Liver (tissue), 9 donors: ENCODE results near the gene SCGB1D4. TPM values are rescaled to one million over a fixed set of nuclear protein-coding genes. Genes with fewer than 3 reads are reported as not detected.
A peak's percentile ranks its signal among the peaks of the same experiment; 100 is the strongest.

ENCODE experiments used
- DNase-seq: peaks from one replicate; pipeline ENCODE4 v3.0.0-alpha.2; 2017; ENCODE audit warnings: low spot score
- H3K27ac ChIP-seq, 2 donors: one replicate each; pipeline ENCODE4 v1.7.0; 2013; ENCODE audit warnings: inconsistent platforms in 2 of 2, low read length in 2 of 2, control low read depth in 1 of 2, low read depth in 1 of 2, mild to moderate bottlenecking in 1 of 2
- H3K27me3 ChIP-seq, 4 donors: one replicate each; pipeline versions ENCODE4 v1.6.1 to v1.7.0; 2013; ENCODE audit warnings: low read length in 3 of 4, inconsistent platforms in 1 of 4, mild to moderate bottlenecking in 1 of 4, moderate library complexity in 1 of 4; ENCODE audit not compliant: control insufficient read depth in 4 of 4, insufficient read depth in 4 of 4
- H3K36me3 ChIP-seq, 4 donors: one replicate each; pipeline versions ENCODE4 v1.6.1 to v1.7.0; 2013; ENCODE audit warnings: low read length in 3 of 4, mild to moderate bottlenecking in 3 of 4, low read depth in 1 of 4, moderate library complexity in 1 of 4; ENCODE audit not compliant: control insufficient read depth in 4 of 4, insufficient read depth in 3 of 4
- H3K4me1 ChIP-seq, 4 donors: one replicate each; pipeline versions ENCODE4 v1.6.1 to v1.7.0; 2013; ENCODE audit warnings: low read length in 3 of 4, mild to moderate bottlenecking in 3 of 4, moderate library complexity in 1 of 4; ENCODE audit not compliant: control insufficient read depth in 4 of 4, insufficient read depth in 4 of 4
- H3K4me3 ChIP-seq, 3 donors: one replicate each; pipeline versions ENCODE4 v1.6.1 to v1.7.0; 2013; ENCODE audit warnings: low read length in 3 of 3, control low read depth in 1 of 3, low read depth in 1 of 3, mild to moderate bottlenecking in 1 of 3
- H3K9ac ChIP-seq, 2 donors: one replicate each; pipeline ENCODE4 v1.7.0; 2013; ENCODE audit warnings: low read length in 2 of 2, mild to moderate bottlenecking in 2 of 2, moderate library complexity in 2 of 2, control low read depth in 1 of 2, low read depth in 1 of 2
- H3K9me3 ChIP-seq, 4 donors: one replicate each; pipeline versions ENCODE4 v1.6.1 to v1.7.0; 2013; ENCODE audit warnings: low read length in 3 of 4; ENCODE audit not compliant: control insufficient read depth in 4 of 4
- CTCF ChIP-seq: fragments of 150-350 bp; IDR thresholded peaks from 2 replicates; pipeline ENCODE4 v1.5.1; 2017; ENCODE audit warnings: improper control_type of control experiment, low read depth, low read length; ENCODE audit not compliant: missing input control
- EGR1 ChIP-seq, 2 donors: IDR thresholded peaks; 2 replicates each; pipeline ENCODE4 v1.6.1; 2016 to 2018; ENCODE audit warnings: antibody characterized with exemption in 2 of 2, low read depth in 2 of 2
- FOXA1 ChIP-seq: IDR thresholded peaks from 2 replicates; pipeline ENCODE4 v1.6.1; 2016; ENCODE audit warnings: antibody characterized with exemption
- FOXA2 ChIP-seq: IDR thresholded peaks from 2 replicates; pipeline ENCODE4 v1.6.1; 2016; ENCODE audit warnings: antibody characterized with exemption
- GABPA ChIP-seq, 2 donors: IDR thresholded peaks in 1 of 2; conservative IDR thresholded peaks in 1 of 2; 2 replicates each; pipeline ENCODE4 v1.6.1; 2016; ENCODE audit warnings: antibody characterized with exemption in 2 of 2, mild to moderate bottlenecking in 1 of 2, moderate library complexity in 1 of 2
- HNF4A ChIP-seq, 2 donors: conservative IDR thresholded peaks; 2 replicates each; pipeline ENCODE4 v1.6.1; 2016; ENCODE audit warnings: antibody characterized with exemption in 2 of 2, mild to moderate bottlenecking in 2 of 2
- HNF4G ChIP-seq: IDR thresholded peaks from 2 replicates; pipeline ENCODE4 v1.6.1; 2016; ENCODE audit warnings: antibody characterized with exemption
- MAX ChIP-seq: IDR thresholded peaks from 2 replicates; pipeline ENCODE4 v1.6.1; 2016; ENCODE audit warnings: antibody characterized with exemption
- RAD21 ChIP-seq, 2 donors: IDR thresholded peaks; 2 replicates each; pipeline ENCODE4 v1.6.1; 2016; ENCODE audit warnings: antibody characterized with exemption in 2 of 2, mild to moderate bottlenecking in 2 of 2
- RXRA ChIP-seq, 2 donors: IDR thresholded peaks; 2 replicates each; pipeline ENCODE4 v1.6.1; 2017 to 2018; ENCODE audit warnings: antibody characterized with exemption in 2 of 2, mild to moderate bottlenecking in 1 of 2
- SP1 ChIP-seq: IDR thresholded peaks from 2 replicates; pipeline ENCODE4 v1.6.1; 2018; ENCODE audit warnings: antibody characterized with exemption, mild to moderate bottlenecking
- TAF1 ChIP-seq: conservative IDR thresholded peaks from 2 replicates; pipeline ENCODE4 v1.6.1; 2016; ENCODE audit warnings: antibody characterized with exemption, mild to moderate bottlenecking
- YY1 ChIP-seq: IDR thresholded peaks from 2 replicates; pipeline ENCODE4 v1.6.1; 2016; ENCODE audit warnings: antibody characterized with exemption, mild to moderate bottlenecking
- WGBS: extraction: QIAGEN DNeasy Blood & Tissue Kit; methylation state at CpG from one replicate; pipeline ENCODE4 v1.1.7; 2013; 5-methylcytosine and 5-hydroxymethylcytosine counted together
- polyA plus RNA-seq, 2 donors: library from polyadenylated mRNA; stranded (reverse) in 1 of 2; unstranded in 1 of 2; fragments of 200-250 nt in 1 of 2; fragments of >200 nt in 1 of 2; fragmentation: Nextera tagmentation in 1 of 2; extraction: Ambion mirVana in 1 of 2; gene quantifications; one replicate each; pipeline versions ENCODE4 v1.2.1 to v1.2.3, GENCODE V29; 2013 to 2015
- total RNA-seq, 2 donors: library from RNA; depleted of rRNA; stranded (reverse); fragments of >200 nt; gene quantifications; one replicate each; pipeline ENCODE4 v1.2.3, GENCODE V29; 2014
- TF ChIP-seq, protein P1 (sequence below): IDR thresholded peaks from 2 replicates; pipeline ENCODE4 v1.6.1; 2016; ENCODE audit warnings: antibody characterized with exemption
- TF ChIP-seq, protein P2 (sequence below): IDR thresholded peaks from 2 replicates; pipeline ENCODE4 v1.6.1; 2016; ENCODE audit warnings: antibody characterized with exemption, mild to moderate bottlenecking
- donor health status: healthy.
- donor health status: healthy.
- donor health status: healthy.
- donor health status: healthy.
- donor health status: healthy.

The SCGB1D4 gene
- total and polyA plus RNA-seq, 4 donors, result not detected

DNA sequence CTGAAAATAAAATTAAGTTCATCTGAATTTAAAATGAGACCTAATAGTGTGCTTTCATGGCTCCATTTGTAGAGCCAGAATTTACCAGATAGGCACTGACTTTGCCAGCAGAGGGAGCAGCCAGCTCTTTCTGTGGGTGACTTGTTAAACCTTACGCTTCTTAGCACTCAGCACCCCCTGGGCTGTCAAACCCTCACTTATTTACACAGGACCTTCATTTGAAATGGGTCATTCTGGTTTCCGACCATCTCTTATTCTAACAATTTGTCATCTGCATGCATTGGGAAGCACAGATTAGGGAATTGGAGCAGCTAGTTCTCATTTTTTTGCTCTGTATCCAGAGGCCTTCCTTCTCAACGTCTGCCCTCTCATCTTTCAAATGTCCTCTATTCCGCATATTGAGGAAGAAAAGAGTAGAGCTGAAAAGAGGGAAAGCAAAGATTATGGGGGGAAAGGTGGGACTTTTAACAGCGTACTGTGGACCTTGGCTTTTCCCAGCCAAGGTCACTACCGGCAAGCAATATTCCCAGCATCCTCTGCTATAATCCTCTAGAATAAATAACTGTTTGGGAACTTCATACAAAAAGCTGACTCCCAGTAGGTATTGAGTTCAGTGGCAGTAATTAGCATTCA is 41.5 kb upstream of the SCGB1D4 start:
- Histone ChIP-seq H3K27me3 (no peaks in the 10 kb centered on the region), H3K4me3 (no peak overlapping the region), H3K9ac (no peak overlapping the region), H3K9me3 (no peaks in the 10 kb centered on the region), H3K27ac (no peak overlapping the region), H3K4me1 (peaks cover 0 to 20% (median 8%) of the 10 kb centered on the region in 4 donors), H3K36me3 (no peaks in the 10 kb centered on the region)
- peak; percentile 38 for DNase-seq
- WGBS, result 39% methylated on average over 6 of the region's 6 CpGs
- TF ChIP-seq EGR1 (IDR thresholded peaks at IDR 0.05; ENCODE audit: low read depth in 2 of 2) (no peak), GABPA (IDR thresholded peaks at IDR 0.05 in 1 of 2, conservative IDR thresholded peaks at IDR 0.05 in 1 of 2) (no peak), RAD21 (IDR thresholded peaks at IDR 0.05) (peak; percentile 73 to 80), CTCF (peak; percentile 59), HNF4A (conservative IDR thresholded peaks at IDR 0.05) (peak; percentile 41 to 58)
- TF ChIP-seq, protein P1, sequence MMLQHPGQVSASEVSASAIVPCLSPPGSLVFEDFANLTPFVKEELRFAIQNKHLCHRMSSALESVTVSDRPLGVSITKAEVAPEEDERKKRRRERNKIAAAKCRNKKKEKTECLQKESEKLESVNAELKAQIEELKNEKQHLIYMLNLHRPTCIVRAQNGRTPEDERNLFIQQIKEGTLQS, result no peak

DNA sequence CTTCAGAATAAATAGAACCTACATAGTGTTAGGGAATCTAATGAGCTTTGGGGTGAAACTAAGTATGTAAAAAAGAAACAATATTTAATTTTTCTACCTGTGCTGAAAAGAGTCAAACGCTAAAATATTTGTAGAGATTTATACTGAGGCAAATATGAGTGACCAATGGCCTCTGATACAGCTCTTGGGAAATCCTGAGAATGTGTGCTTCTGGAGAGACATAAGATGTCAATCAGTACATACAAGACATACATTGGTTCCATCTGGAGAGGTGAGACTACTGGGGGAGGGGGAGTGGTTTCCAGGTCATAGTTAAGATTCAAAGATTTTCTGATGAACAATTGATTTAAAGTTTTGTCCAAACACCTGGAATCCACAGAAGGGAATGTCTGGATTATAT is 39.3 kb upstream of the SCGB1D4 start:
- H3K9me3 ChIP-seq, result no peaks in the 10 kb centered on the region
- H3K36me3 ChIP-seq, result no peaks in the 10 kb centered on the region
- DNase-seq, result no peak
- H3K4me3 ChIP-seq, result peak overlapping the region in 2 of 3 donors; percentile 76 to 82
- no peaks in the 10 kb centered on the region for H3K27me3 ChIP-seq
- 39% methylated on average over 1 of the region's 1 CpG for WGBS
- TF ChIP-seq YY1, result no peak
- TF ChIP-seq RAD21 (IDR thresholded peaks at IDR 0.05), result no peak
- TF ChIP-seq, protein P1, result no peak
- TF ChIP-seq, protein P2, sequence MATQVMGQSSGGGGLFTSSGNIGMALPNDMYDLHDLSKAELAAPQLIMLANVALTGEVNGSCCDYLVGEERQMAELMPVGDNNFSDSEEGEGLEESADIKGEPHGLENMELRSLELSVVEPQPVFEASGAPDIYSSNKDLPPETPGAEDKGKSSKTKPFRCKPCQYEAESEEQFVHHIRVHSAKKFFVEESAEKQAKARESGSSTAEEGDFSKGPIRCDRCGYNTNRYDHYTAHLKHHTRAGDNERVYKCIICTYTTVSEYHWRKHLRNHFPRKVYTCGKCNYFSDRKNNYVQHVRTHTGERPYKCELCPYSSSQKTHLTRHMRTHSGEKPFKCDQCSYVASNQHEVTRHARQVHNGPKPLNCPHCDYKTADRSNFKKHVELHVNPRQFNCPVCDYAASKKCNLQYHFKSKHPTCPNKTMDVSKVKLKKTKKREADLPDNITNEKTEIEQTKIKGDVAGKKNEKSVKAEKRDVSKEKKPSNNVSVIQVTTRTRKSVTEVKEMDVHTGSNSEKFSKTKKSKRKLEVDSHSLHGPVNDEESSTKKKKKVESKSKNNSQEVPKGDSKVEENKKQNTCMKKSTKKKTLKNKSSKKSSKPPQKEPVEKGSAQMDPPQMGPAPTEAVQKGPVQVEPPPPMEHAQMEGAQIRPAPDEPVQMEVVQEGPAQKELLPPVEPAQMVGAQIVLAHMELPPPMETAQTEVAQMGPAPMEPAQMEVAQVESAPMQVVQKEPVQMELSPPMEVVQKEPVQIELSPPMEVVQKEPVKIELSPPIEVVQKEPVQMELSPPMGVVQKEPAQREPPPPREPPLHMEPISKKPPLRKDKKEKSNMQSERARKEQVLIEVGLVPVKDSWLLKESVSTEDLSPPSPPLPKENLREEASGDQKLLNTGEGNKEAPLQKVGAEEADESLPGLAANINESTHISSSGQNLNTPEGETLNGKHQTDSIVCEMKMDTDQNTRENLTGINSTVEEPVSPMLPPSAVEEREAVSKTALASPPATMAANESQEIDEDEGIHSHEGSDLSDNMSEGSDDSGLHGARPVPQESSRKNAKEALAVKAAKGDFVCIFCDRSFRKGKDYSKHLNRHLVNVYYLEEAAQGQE, result no peak
- TF ChIP-seq TAF1, result no peak
- no peak for TF ChIP-seq FOXA2
- TF ChIP-seq FOXA1, result no peak
- TF ChIP-seq MAX, result no peak
- TF ChIP-seq GABPA (IDR thresholded peaks at IDR 0.05 in 1 of 2, conservative IDR thresholded peaks at IDR 0.05 in 1 of 2), result no peak
- no peak for TF ChIP-seq HNF4G
- no peak for TF ChIP-seq CTCF
- TF ChIP-seq RXRA (IDR thresholded peaks at IDR 0.05), result no peak
- TF ChIP-seq SP1, result no peak
- no peak for TF ChIP-seq HNF4A (conservative IDR thresholded peaks at IDR 0.05)
- H3K4me1 ChIP-seq, result peaks cover 0 to 20% (median 8%) of the 10 kb centered on the region in 4 donors
- no peak overlapping the region for H3K9ac ChIP-seq
- H3K27ac ChIP-seq, result no peak overlapping the region
